KOPT-K1 (cell line): ENCODE data around the gene SLC27A4.

Experiments used
- H3K27ac ChIP-seq: fragments of 200-600 bp; sonication (generic); 2 replicates; pipeline ENCODE4 v1.5.1; 2016; ENCODE audit warnings: antibody characterized with exemption, mild to moderate bottlenecking, low read depth, low read length; ENCODE audit not compliant: poor library complexity, severe bottlenecking
- H3K36me3 ChIP-seq: fragments of 200-600 bp; sonication (generic); 2 replicates; pipeline ENCODE4 v1.5.1; 2017; ENCODE audit warnings: antibody characterized with exemption, mild to moderate bottlenecking, low read length, moderate library complexity; ENCODE audit not compliant: insufficient read depth
- H3K9me3 ChIP-seq: fragments of 200-600 bp; sonication (generic); 2 replicates; pipeline ENCODE4 v1.5.1; 2017; ENCODE audit warnings: antibody characterized with exemption, low read length, mild to moderate bottlenecking; ENCODE audit not compliant: insufficient read depth, poor library complexity, severe bottlenecking

SLC27A4 gene

GRCh38 chr9:128339761-128340690 lies at the start of gene SLC27A4:
TSS of gene SLC27A4 (plus strand) at chr9:128340527. CDS start at chr9:128343133, 2,606 bp downstream.
- Histone ChIP-seq H3K9me3 (no peaks in the 10 kb centered on the region), H3K36me3 (peaks cover 24% of the 10 kb centered on the region), H3K27ac (peak within 1 kb of the TSS; percentile 48)

DNA sequence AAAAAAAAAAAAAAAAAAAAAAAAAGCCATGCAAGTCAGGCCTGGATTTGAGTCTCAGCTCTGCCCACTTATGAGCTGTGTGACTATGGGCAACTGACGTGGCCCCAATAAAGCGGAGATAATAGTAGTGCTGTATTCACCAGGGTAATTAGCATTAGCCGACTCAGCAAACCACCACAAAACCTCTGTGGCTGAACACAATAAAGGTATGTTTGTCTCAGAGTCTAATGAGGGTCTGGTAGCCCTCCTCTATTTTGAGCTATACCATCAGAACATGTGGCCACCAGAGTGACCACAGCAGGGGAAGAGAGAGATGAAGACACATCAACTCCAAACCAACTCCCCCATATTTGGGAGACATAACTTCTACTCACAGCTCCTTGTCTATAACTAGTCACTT lies 48.3 kb upstream of the SLC27A4 start:
- Histone ChIP-seq H3K9me3 (no peaks in the 10 kb centered on the region), H3K36me3 (no peaks in the 10 kb centered on the region), H3K27ac (no peak overlapping the region)

GRCh38 chr9:128293091-128293490 lies 47.2 kb upstream of the SLC27A4 start:
- H3K9me3 ChIP-seq = no peaks in the 10 kb centered on the region
- no peaks in the 10 kb centered on the region for H3K36me3 ChIP-seq
- no peak overlapping the region for H3K27ac ChIP-seq

- no peaks in the 10 kb centered on the region for H3K36me3 ChIP-seq
- no peaks in the 10 kb centered on the region for H3K9me3 ChIP-seq
- H3K27ac ChIP-seq = no peak overlapping the region
Measured at GRCh38 chr9:128294142-128294541, 46.2 kb upstream of the SLC27A4 start.

- no peaks in the 10 kb centered on the region for H3K9me3 ChIP-seq
- H3K36me3 ChIP-seq = no peaks in the 10 kb centered on the region
- no peak overlapping the region for H3K27ac ChIP-seq
Measured at GRCh38 chr9:128296340-128297220, 43.7 kb upstream of the SLC27A4 start.

DNA sequence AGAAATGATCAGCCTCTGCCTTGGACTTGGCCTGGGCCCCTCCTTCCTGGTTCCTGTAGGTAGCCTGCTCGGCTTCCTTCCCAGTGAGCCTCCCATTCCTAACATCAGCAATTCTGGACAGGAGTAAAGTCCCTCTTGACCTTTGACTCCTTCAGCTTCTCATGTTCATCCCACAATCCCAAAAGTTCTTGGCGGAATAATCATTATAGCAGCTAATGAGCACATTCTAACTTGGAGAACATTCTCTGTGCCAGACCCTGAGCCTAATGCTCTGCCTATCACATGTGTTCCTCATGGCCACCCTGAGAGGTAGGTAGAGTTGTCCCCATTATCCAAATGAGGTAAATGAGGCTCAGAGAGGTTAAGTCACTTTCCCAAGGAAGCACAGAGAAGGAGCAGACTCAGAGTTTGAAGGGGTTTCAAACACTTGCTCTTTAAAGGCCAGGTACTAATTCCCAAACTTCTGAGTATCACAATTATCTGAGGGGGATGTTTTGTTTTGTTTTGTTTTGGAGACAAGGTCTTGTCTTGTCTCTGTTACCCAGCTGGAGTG lies 43.0 kb upstream of the SLC27A4 start:
- Histone ChIP-seq H3K27ac (no peak overlapping the region), H3K9me3 (no peaks in the 10 kb centered on the region), H3K36me3 (no peaks in the 10 kb centered on the region)

DNA sequence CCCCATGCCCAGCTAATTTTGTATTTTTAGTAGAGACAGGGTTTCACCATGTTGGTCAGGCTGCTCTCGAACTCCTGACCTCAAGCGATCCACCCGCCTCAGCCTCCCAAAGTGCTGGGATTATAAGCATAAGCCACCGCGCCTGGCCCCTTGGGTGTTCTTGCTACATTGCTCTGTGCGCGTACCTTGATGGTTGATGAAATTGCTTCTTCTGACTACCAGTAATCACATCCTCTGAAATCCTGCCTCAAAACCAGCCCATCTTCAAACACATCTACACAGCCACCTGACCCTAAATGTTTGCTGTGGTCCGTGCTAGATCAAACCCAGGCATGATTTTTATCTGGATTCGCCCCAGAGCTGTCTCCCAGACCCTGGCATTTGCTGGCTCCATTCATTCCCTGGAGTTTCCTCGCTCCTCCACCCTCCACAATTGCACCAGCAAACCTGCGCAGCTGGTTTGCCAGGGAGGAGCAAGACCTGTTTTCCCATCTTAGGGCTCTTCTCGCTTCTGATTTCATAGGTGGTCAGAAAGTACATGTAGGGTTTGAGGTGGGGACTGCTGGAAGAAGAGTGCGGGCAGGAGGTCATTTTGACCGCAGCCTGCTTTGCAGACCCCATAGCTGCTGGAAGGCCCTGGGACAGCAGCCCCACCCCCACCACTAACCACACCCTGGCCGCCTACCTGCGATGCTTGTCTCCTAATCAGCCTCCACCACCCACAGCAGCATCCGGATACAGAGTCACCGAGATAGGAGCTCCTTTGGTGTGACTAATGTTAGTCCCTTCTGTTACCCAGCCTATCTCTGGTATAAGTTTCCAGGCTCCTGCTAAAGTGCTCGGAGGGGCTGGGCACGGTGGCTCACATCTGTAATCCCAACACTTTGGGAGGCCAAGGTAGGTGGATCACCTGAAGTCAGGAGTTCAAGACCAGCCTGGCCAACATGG lies 41.5 kb upstream of the SLC27A4 start:
- no peaks in the 10 kb centered on the region for H3K36me3 ChIP-seq
- no peak overlapping the region for H3K27ac ChIP-seq
- no peaks in the 10 kb centered on the region for H3K9me3 ChIP-seq

- Histone ChIP-seq H3K27ac (no peak overlapping the region), H3K36me3 (peaks cover 12% of the 10 kb centered on the region), H3K9me3 (no peaks in the 10 kb centered on the region)
Measured at GRCh38 chr9:128304136-128304970, 36.0 kb upstream of the SLC27A4 start.

GRCh38 chr9:128304971-128305288 lies 35.4 kb upstream of the SLC27A4 start:
- Histone ChIP-seq H3K27ac (no peak overlapping the region), H3K36me3 (peaks cover 17% of the 10 kb centered on the region), H3K9me3 (no peaks in the 10 kb centered on the region)

DNA sequence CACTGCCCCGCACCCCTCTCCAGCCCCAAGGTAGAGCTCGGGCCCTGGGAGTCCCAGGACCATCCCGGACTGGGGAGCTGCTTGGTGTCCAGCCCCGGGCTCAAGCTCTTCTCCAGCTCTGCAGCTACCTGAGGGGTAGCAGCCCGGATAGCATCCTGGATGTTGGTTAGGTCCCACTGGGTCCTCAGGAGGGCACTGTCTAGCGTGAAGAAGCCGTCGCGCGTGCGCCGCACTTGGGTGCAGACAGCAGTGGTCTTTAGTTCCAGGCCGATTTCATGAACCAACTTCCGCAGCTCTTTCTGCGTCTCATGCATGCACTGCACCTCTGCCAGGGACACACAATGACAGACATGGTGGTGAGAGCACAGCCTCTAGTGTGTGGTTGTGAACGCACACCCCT lies 30.8 kb upstream of the SLC27A4 start:
- H3K27ac ChIP-seq = no peak overlapping the region
- peaks cover 52% of the 10 kb centered on the region for H3K36me3 ChIP-seq
- no peaks in the 10 kb centered on the region for H3K9me3 ChIP-seq

DNA sequence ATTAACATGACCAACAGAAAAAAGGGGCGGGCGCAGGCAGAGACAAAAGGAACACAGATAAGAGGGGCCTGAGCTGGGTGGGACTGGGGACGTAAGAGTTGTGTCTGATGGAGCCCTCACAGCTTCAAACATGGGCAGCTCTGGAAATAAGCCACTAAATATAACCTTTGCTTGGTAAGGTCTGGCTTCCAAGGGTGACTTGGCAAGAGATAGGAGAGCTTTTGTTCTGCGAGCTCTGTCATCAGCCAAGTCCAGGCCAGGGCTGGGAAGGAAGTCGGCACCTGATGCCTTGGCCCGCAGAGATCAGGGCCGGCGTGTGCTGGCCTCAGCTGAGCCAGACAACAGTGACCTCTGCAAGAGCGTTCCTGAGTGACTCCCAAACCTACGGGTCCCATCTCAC lies 29.9 kb upstream of the SLC27A4 start:
- Histone ChIP-seq H3K9me3 (no peaks in the 10 kb centered on the region), H3K27ac (no peak overlapping the region), H3K36me3 (peaks cover 60% of the 10 kb centered on the region)

DNA sequence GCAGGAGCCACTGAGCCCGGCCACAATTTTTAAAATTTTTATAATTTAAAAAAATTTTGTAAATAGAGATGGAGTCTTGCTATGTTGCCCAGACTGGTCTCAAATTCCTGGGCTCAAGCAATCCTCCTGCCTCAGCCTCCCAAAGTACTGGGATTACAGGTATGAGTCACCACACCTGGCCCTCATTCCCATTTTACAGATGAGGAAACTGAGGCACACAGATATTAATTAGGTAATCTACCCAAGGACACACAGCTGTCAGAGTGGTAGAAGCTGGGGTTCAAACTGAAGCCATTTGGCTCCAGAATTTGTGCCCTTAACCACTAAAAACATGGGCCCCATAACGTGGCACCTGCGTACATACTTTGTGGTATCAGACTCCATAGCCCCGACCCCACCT lies 25.6 kb upstream of the SLC27A4 start:
- no peak overlapping the region for H3K27ac ChIP-seq
- H3K36me3 ChIP-seq = peaks cover 69% of the 10 kb centered on the region
- no peaks in the 10 kb centered on the region for H3K9me3 ChIP-seq

DNA sequence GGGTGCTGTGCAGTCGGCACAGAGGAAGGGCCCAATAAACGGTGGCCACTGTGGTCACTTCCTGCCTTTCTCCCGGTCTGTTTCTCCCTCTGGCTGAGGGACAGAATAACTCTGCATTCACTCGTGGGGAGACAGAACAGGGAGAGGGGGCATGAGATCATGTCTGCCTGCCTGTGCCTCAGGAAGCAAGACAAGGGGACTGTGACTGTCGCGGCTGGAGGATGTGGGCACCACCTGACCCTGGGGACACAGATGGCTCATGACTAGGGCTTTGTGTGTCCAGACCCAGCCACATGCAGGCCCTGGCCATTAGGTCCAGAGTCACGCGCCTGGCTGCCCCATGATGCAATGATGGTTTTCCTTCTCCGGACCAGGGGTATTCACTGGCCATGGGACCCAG lies 23.9 kb upstream of the SLC27A4 start:
- peaks cover 52% of the 10 kb centered on the region for H3K36me3 ChIP-seq

GRCh38 chr9:128317629-128318028 lies 22.7 kb upstream of the SLC27A4 start:
- H3K27ac ChIP-seq = no peak overlapping the region
- peaks cover 47% of the 10 kb centered on the region for H3K36me3 ChIP-seq
- no peaks in the 10 kb centered on the region for H3K9me3 ChIP-seq

More for the DNA sequence above, 23.9 kb upstream of the SLC27A4 start:
- Histone ChIP-seq H3K9me3 (no peaks in the 10 kb centered on the region), H3K27ac (no peak overlapping the region)
